CD14-positive monocyte (primary cell): ENCODE data around the gene POLE. TPM values are rescaled to one million over a fixed set of nuclear protein-coding genes. Genes with fewer than 3 reads are reported as not detected.
A peak's percentile ranks its signal among the peaks of the same experiment; 100 is the strongest.

ENCODE experiments used
- DNase-seq, 3 donors: peaks; one replicate each; pipeline ENCODE4 v3.0.0-alpha.2; 2011 to 2022
- H2AFZ ChIP-seq: 2 replicates; pipeline ENCODE4 v1.6.0; 2012; ENCODE audit warnings: mild to moderate bottlenecking, low read depth, low read length, inconsistent platforms; ENCODE audit not compliant: insufficient read depth, poor library complexity, severe bottlenecking
- H3K27ac ChIP-seq, 2 donors: 1 replicate in 1 of 2; 2 replicates in 1 of 2; pipeline ENCODE4 v1.5.1; 2012 to 2013; ENCODE audit warnings: low read length in 2 of 2, control low read depth in 1 of 2, inconsistent platforms in 1 of 2, low read depth in 1 of 2, mild to moderate bottlenecking in 1 of 2
- H3K27me3 ChIP-seq, 2 donors: one replicate each; pipeline versions ENCODE4 v1.6.0 to v1.6.1; 2011 to 2013; ENCODE audit warnings: low read length in 2 of 2; ENCODE audit not compliant: control insufficient read depth in 2 of 2, insufficient read depth in 2 of 2
- H3K36me3 ChIP-seq, 2 donors: replicated peaks in 1 of 2; 1 replicate in 1 of 2; 2 replicates in 1 of 2; pipeline versions ENCODE4 v1.5.1 to v1.6.1; 2012 to 2013; ENCODE audit warnings: low read length in 2 of 2, control low read depth in 1 of 2, inconsistent platforms in 1 of 2, mild to moderate bottlenecking in 1 of 2; ENCODE audit not compliant: insufficient read depth in 2 of 2, control insufficient read depth in 1 of 2
- H3K4me1 ChIP-seq, 2 donors: 1 replicate in 1 of 2; 2 replicates in 1 of 2; pipeline versions ENCODE4 v1.5.1 to v1.6.1; 2012 to 2013; ENCODE audit warnings: low read length in 2 of 2, control low read depth in 1 of 2, inconsistent platforms in 1 of 2, mild to moderate bottlenecking in 1 of 2, moderate library complexity in 1 of 2; ENCODE audit not compliant: insufficient read depth in 2 of 2, control insufficient read depth in 1 of 2
- H3K4me2 ChIP-seq: replicated peaks from 2 replicates; pipeline ENCODE3; 2012; ENCODE audit warnings: low read length, moderate library complexity, mild to moderate bottlenecking; ENCODE audit not compliant: poor library complexity, severe bottlenecking; ENCODE audit errors: extremely low read depth
- H3K4me3 ChIP-seq, 3 experiments: fragments of 200-600 bp in 1 of 3; sonication (generic) in 1 of 3; replicated peaks in 1 of 3; 1 replicate in 2 of 3; 2 replicates in 1 of 3; pipeline ENCODE4 v1.5.1; 2011 to 2013; ENCODE audit warnings: low read length in 3 of 3, mild to moderate bottlenecking in 3 of 3, control low read depth in 2 of 3, low read depth in 2 of 3, inconsistent platforms in 1 of 3, moderate library complexity in 1 of 3
- H3K79me2 ChIP-seq: 2 replicates; pipeline ENCODE4 v1.6.0; 2012; ENCODE audit warnings: mild to moderate bottlenecking, control low read depth, inconsistent platforms, low read length, moderate library complexity; ENCODE audit not compliant: insufficient read depth
- H3K9ac ChIP-seq: 2 replicates; pipeline ENCODE4 v1.6.0; 2017; ENCODE audit warnings: low read length, mild to moderate bottlenecking; ENCODE audit not compliant: insufficient read depth, poor library complexity, severe bottlenecking
- H3K9me3 ChIP-seq, 2 donors: replicated peaks in 1 of 2; 1 replicate in 1 of 2; 2 replicates in 1 of 2; pipeline versions ENCODE4 v1.5.1 to v1.6.1; 2012 to 2013; ENCODE audit warnings: low read length in 2 of 2, control low read depth in 1 of 2; ENCODE audit not compliant: control insufficient read depth in 1 of 2, insufficient read depth in 1 of 2
- H4K20me1 ChIP-seq: 2 replicates; pipeline ENCODE4 v1.6.0; 2012; ENCODE audit warnings: mild to moderate bottlenecking, low read length, control low read depth, moderate library complexity; ENCODE audit not compliant: insufficient read depth
- H3K27ac Mint-ChIP-seq, 7 donors: one replicate each; pipeline ENCODE4 v1.8.0; 2020; ENCODE audit warnings: mild to moderate bottlenecking in 7 of 7, mixed read lengths in 7 of 7, moderate library complexity in 6 of 7, inconsistent platforms in 2 of 7
- H3K27me3 Mint-ChIP-seq, 3 donors: one replicate each; pipeline ENCODE4 v1.8.0; 2021 to 2022; ENCODE audit warnings: low read depth in 3 of 3, mild to moderate bottlenecking in 3 of 3, mixed read lengths in 3 of 3, moderate library complexity in 3 of 3, inconsistent platforms in 1 of 3
- H3K36me3 Mint-ChIP-seq, 2 donors: one replicate each; pipeline ENCODE4 v1.8.0; 2020; ENCODE audit warnings: mixed read lengths in 2 of 2, inconsistent platforms in 1 of 2, mild to moderate bottlenecking in 1 of 2
- H3K4me1 Mint-ChIP-seq: one replicate; pipeline ENCODE4 v1.8.0; 2020; ENCODE audit warnings: mild to moderate bottlenecking, mixed read lengths
- H3K4me3 Mint-ChIP-seq, 2 donors: one replicate each; pipeline ENCODE4 v1.8.0; 2020; ENCODE audit warnings: mild to moderate bottlenecking in 2 of 2, mixed read lengths in 2 of 2, moderate library complexity in 1 of 2
- H3K9me3 Mint-ChIP-seq, 7 donors: one replicate each; pipeline ENCODE4 v1.8.0; 2020 to 2022; ENCODE audit warnings: mixed read lengths in 7 of 7, mild to moderate bottlenecking in 6 of 7, moderate library complexity in 6 of 7, inconsistent platforms in 2 of 7
- WGBS: methylation state at CpG from one replicate; pipeline ENCODE4 v1.1.5; 2013; ENCODE audit warnings: missing lambda C conversion rate; ENCODE audit not compliant: insufficient coverage; 5-methylcytosine and 5-hydroxymethylcytosine counted together
- intact Hi-C, 2 donors: fragments of 100-400 bp; cut with micrococcal nuclease; formaldehyde crosslinking; loops; one replicate each; pipeline versions ENCODE4 v1.15.0 to v1.15.1; 2023
- polyA plus RNA-seq, 3 donors: library from polyadenylated mRNA; depleted of rRNA in 1 of 3; unstranded in 2 of 3; stranded (reverse) in 1 of 3; fragments of 300-500 nt in 2 of 3; fragments of >200 nt in 1 of 3; fragmentation: Illumina TruSeq in 2 of 3; gene quantifications; 1 replicate in 2 of 3; 2 replicates in 1 of 3; pipeline ENCODE4 v1.2.3, GENCODE V29; 2012 to 2021
- TF ChIP-seq, protein P1 (sequence below): fragments of 200-600 bp; IDR thresholded peaks from one replicate; pipeline ENCODE4 v1.8.0; 2022; ENCODE audit warnings: antibody characterized with exemption, mild to moderate bottlenecking

The POLE gene
- polyA plus RNA-seq, 3 donors, result 1.00 to 24.2 (median 2.2) TPM

DNA sequence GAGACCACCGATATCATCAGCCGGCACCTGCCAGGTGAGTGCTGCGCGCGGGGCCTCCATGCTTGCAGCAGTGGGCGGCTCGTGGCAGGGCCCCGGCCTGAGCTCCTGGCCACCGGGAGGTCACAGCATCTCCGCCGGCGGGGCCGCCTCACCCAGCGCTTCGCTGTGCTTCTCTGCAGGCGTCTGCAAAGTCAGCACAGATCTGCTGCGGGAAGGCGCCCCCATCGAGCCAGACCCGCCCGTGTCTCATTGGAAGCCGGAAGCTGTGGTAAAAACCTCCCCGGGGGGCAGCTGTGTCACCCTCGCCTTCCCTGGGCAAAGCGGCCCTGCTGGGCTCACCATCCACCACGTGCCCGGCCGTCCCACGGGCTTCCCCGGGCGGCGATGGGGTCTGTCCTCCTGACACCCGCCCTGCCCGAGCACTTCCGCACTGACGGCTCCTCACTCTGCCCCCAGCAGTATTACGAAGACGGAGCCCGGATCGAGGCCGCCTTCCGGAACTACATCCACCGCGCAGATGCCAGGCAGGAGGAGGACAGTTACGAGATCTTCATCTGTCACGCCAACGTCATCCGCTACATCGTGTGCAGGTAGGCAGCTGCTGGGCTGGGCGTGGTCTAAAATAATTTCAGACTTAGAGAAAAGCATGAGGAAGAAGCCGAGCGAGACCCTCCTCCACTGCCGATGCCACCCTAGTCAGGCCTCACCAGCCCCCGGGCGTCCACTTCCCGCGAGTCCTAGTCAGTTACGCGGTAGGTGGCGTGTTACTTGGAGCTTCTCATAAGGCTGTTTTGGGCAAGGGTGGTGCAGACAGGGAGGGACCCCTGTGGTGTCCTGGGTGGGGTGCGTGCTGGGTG, 30.6 kb upstream of the POLE start:
- no peak overlapping the region for H3K27ac ChIP-seq

DNA sequence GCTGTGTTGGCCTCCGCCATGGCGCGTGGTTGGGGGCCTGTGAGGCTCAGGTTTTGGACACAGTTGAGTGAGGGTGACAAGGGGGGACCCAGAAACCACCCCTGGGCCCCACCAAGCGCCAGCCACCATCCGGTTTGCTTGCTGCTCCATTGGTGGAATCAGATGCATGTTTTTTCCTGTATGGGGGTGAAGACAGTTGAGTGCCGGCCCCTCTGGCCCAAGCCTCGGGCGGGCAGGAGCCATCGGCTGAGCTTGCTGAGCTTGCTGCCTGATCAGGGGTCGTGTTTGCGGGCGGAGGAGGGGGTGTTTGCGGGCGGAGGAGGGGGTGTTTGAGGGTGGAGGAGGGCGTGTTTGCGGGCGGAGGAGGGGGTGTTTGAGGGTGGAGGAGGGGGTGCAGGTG, 29.9 kb upstream of the POLE start:
- Histone ChIP-seq H3K27me3 (no peaks in the 10 kb centered on the region), H3K27ac (no peak overlapping the region), H3K4me1 (peaks cover 0 to 1% of the 10 kb centered on the region in 2 donors), H4K20me1 (peaks cover 12% of the 10 kb centered on the region), H3K36me3 (peaks cover 52 to 69% of the 10 kb centered on the region in 2 donors), H2AFZ (no peak overlapping the region), H3K9me3 (no peaks in the 10 kb centered on the region), H3K79me2 (peaks cover 26% of the 10 kb centered on the region), H3K9ac (no peak overlapping the region), H3K4me2 (no peak overlapping the region), H3K4me3 (no peak overlapping the region)
- TF ChIP-seq, protein P1, sequence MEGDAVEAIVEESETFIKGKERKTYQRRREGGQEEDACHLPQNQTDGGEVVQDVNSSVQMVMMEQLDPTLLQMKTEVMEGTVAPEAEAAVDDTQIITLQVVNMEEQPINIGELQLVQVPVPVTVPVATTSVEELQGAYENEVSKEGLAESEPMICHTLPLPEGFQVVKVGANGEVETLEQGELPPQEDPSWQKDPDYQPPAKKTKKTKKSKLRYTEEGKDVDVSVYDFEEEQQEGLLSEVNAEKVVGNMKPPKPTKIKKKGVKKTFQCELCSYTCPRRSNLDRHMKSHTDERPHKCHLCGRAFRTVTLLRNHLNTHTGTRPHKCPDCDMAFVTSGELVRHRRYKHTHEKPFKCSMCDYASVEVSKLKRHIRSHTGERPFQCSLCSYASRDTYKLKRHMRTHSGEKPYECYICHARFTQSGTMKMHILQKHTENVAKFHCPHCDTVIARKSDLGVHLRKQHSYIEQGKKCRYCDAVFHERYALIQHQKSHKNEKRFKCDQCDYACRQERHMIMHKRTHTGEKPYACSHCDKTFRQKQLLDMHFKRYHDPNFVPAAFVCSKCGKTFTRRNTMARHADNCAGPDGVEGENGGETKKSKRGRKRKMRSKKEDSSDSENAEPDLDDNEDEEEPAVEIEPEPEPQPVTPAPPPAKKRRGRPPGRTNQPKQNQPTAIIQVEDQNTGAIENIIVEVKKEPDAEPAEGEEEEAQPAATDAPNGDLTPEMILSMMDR, result no peak
- 96% methylated on average over 12 of the region's 17 CpGs for WGBS
- no peaks in the 10 kb centered on the region for H3K27me3 Mint-ChIP-seq
- intact Hi-C loops, result loop anchor here in 1 of 2 donors (10.0 kb wide), 1 partner anchor 108 kb away; the partner anchor contains the start of gene GOLGA3
- no peak overlapping the region for H3K4me3 Mint-ChIP-seq
- peaks cover 54 to 81% of the 10 kb centered on the region in 2 donors for H3K36me3 Mint-ChIP-seq
- H3K27ac Mint-ChIP-seq, result no peak overlapping the region
- DNase-seq, result peak in 1 of 3 donors; percentile 1
- peaks cover 4% of the 10 kb centered on the region for H3K4me1 Mint-ChIP-seq
- peaks cover 0 to 4% (median 0%) of the 10 kb centered on the region in 7 donors for H3K9me3 Mint-ChIP-seq

More for the DNA sequence above, 30.6 kb upstream of the POLE start:
- Histone ChIP-seq H3K4me2 (no peak overlapping the region), H3K79me2 (peaks cover 19% of the 10 kb centered on the region), H3K4me3 (no peak overlapping the region), H3K27me3 (no peaks in the 10 kb centered on the region), H3K4me1 (no peaks in the 10 kb centered on the region), H2AFZ (no peak overlapping the region), H3K9ac (no peak overlapping the region), H3K36me3 (peaks cover 52 to 76% of the 10 kb centered on the region in 2 donors), H4K20me1 (peaks cover 12% of the 10 kb centered on the region), H3K9me3 (no peaks in the 10 kb centered on the region)
- DNase-seq, result peak in 1 of 3 donors; percentile 1
- Mint-ChIP-seq H3K27me3 (no peaks in the 10 kb centered on the region), H3K4me3 (no peak overlapping the region), H3K4me1 (no peaks in the 10 kb centered on the region), H3K9me3 (peaks cover 0 to 4% (median 0%) of the 10 kb centered on the region in 7 donors), H3K27ac (peak overlapping the region in 1 of 7 donors; percentile 25), H3K36me3 (peaks cover 55 to 88% of the 10 kb centered on the region in 2 donors)
- 94% methylated on average over 43 of the region's 61 CpGs for WGBS
- intact Hi-C loops, result loop anchor here in 1 of 2 donors (10.0 kb wide), 1 partner anchor 107 kb away; the partner anchor contains the start of gene GOLGA3
- TF ChIP-seq, protein P1, result no peak
